Stimulated activated CD4-positive, alpha-beta T cell treated with anti-CD3 and anti-CD28 coated beads, Interleukin-1b, Interleukin-23, amount 100 ng/mL, for 24 hours (primary cell): ENCODE data around the gene REV1.

Experiments
- DNase-seq, 4 experiments: peaks; one replicate each; pipeline ENCODE4 v3.0.0-alpha.2; 2020; ENCODE audit warnings: low read depth in 4 of 4, low spot score in 1 of 4

The REV1 gene

DNA sequence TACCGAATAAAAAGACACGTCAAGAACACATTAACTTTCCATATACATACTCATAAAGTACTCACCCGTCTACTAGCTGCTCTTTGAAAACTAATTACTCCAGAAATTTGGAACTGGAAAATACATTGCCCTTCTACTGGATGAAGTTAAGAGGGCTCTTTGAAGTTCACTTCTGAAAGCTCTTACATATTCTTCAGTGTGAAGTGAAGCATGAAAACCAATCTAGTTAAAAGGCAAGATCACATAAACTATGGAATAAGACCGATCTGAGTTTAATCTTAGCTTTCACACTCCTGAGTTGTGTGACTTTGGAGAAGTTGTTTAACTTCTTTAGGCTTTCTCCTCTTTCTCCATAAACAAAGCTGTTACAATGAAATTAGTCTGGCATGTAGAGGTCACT, 38.5 kb downstream of the REV1 start:
- no peak for DNase-seq

DNA sequence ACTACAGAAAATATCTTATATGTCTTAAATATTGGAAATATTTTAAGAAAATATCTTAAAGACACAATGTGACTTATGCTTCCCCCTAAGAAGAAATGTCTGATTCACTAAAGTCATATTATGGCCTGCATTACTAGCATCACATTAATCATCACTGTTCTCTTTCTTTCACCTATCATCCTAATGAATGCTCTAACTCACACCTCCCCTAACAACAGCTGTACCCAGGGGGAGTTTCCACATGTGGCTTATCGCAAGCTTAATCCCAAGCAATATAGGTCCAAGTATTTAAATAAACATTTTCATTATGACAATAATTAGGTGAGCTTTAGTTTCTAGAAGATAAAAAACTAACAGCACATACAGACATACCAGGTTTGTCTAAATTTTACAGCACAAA, 39.6 kb downstream of the REV1 start:
- DNase-seq, result no peak

DNA sequence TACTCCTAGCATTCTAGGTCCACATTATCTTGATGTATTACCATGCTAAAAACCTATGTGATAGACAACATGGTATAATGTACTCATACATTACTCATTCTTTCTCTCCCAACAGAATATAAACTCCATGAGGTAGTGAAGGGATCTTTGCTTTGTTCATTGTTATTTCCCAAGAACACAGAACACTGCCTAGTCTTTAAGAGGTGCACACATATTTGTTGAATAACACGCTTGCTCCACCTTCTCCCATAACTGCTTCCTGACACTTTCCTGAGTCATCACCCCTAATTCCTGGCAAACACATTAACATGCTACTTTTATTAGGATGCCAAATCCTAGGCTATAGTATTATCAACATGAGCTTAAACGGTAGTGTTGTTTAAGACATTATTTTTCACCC, 41.3 kb downstream of the REV1 start:
- DNase-seq, result no peak

DNA sequence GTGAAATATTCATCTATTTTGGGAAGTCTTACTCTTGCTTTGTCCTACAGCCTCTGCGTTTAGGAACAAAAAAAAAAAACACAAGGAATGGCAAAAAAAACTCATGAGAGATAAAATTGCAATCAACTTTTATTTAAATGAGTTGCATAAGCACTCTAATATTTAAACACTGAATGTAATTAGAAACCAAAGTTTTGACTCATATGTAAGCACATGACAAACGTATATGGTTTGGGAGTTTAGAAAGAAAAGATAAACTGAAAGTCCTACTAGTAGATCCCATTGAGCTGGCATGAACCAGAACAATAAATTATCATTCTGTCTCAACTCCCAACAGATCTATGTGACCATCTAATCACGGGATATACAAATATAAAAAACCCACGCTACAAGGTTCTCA, 44.8 kb downstream of the REV1 start:
- DNase-seq, result no peak

DNA sequence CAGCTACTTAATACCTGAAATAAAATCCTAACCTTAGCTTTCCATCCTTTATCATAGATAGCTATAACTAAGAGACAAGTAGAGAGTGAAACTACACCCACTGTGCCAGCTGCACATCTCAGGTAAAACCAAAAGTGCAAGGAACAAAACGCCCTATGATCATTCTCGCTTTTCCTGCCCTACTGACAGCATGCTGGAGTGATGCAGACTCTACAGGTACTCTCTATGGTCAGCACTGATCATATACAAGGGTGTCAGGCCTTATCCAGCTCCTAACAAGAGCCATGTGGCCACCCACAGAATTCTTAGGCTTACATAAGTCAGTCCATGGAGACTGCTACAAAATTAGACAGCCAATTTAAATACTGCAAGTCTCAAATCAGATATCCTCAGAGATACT, 45.6 kb downstream of the REV1 start:
- no peak for DNase-seq

DNA sequence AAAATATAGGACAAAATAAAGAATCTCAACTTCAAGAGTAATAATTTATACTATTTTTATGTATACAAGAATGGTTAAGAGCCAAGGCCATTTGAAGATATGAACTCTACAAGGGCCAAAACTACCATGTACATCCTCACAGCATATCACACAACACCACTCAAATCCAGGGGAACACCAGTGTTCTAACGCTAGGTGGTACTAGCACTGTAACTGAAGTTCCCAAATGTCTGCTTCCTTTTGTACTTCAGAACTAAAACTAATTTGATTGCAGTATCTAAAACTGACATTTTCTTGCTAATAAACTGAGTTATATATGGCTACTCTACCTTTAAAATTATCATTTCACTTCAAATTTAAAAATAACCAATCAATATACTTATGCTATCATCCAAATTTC, 47.0 kb downstream of the REV1 start:
- DNase-seq, result no peak

DNA sequence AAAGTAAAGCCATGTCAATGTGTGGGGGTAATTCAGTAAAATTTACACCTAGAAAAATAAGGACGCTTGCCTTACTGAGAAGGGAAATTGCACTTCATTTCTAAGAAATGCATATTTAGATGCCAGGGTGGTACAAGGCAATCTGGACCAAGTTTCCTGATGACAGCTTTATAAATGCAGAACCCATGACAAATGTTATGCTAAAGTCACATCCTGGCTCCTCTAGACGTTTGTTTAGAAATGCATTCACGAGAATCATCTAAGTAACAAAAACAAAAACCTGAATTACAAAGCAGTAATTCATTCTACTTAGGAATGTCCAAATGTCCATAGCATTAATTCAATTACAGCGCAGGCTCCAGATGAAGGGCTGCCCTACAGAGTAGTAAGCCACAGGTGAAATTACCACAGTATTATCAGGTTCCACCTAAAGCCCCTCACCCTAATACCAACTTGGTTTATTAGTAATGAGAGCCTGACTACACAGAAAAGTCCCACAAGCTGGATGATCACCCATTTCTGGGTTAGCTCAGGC, 49.8 kb downstream of the REV1 start:
- no peak for DNase-seq

DNA sequence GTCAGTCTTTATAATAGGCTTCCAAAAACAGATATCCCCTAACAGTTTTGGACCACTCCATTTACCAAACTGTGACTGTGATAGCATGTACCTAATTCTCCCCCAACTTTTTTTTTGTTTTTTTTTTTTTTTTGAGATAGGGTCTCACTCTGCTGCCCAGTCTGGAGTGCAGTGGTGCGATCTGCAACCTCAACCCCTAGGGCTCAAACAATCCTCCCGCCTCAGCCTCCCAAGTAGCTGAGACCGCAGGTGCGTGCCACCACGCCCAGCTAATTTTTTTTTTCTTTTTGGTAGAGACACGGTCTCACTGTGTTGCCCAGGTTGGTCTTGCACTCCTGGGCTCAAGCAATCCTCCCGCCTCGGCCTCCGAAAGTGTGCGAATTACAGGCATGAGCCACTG, 52.9 kb downstream of the REV1 start:
- no peak for DNase-seq

DNA sequence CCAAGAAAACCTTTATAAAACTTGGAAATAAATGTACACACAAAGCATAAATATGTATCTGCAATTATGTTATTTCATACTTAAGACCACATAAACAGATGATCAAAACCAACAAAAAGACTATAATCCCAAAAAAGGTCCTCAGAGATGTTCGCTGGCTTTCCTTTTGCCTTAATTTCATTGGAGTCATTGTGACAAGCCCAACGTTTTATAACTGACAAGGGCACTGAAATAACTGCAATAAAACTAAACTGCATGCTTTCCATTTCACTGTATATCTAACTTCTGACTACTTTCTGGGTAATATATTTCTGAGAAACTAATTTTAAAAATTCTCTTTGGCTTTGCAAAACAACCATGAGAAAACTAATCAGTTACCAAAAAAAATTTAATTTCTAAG, 56.5 kb downstream of the REV1 start:
- DNase-seq, result no peak

DNA sequence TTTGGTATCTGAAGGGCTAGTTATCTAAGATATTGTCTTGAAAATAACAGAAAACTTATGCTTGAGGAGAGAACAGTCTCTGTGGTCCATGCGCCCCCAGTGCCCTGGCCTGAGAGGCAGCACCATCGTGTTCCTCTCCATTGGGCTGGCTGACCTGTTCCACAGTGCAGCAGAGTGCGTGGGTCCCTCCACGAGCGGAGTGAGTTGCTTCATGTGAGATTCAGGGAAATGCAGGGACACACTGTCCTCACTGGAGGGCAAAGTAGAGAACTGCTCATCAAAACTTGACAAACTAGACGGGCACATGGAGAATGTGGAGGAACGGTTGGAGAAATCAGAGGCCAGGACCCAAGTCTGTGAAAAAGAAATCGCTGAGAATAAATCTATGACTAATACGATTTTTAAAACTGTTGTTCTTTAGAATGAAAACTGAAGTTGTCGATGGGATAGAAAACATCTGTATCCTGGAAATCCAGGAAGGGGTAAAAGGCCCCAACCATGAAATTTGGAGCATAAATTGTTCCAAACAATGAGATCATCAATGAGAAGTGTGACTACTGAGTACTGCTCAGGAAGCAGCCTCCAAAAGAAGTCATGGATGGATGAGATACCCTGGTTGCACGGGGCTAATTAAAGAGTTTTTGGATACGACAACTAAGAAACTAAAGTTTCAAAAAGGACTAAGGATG, 58.1 kb downstream of the REV1 start:
- DNase-seq, result no peak

DNA sequence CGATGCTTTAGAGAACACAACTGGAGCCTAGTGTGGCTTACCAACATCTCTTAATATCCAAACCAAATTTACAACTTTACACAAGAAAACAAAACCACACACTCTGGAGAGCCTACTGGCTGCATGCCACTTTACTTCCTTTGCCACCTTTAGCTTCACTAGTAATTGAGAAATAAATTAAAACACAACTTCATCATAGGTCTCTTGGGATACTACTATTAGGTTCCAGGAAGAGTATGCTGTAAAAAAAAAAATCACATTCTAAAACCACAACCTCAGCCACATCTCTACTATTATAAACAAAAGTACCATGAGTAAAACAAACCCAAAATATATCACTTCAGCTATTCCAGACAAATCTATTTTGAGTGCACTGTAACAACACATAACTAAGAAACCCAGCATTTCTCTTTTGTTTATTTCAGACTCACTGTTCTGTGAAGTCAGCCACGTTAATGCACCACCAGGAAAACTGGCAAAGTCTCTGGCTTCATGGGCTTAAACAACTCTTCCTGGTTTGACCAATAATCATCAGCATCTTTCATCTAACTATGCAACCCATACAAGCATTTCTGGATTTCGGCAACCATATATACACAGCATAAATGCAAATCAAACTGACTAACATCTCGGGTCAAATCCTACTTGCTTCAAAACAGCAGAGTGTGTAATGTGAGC, 59.1 kb downstream of the REV1 start:
- DNase-seq, result no peak

DNA sequence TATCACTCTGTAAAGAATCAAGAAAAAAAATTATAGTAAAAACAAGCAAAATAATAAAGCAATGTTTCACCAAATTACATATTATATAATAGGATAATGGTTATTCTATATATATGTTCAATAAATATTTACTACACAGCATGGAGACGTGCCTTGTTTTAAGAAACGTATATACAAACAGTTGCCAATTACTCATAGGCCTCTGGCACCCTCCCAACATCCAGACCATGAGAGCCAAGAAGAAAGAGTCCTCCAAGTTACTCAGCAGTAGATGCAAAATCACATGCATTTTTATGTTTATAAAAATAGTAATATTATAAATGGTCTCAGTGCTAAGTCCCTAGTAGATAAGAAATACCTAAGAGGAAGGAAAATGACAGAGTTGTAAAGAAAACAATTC, 64.8 kb downstream of the REV1 start:
- no peak for DNase-seq

DNA sequence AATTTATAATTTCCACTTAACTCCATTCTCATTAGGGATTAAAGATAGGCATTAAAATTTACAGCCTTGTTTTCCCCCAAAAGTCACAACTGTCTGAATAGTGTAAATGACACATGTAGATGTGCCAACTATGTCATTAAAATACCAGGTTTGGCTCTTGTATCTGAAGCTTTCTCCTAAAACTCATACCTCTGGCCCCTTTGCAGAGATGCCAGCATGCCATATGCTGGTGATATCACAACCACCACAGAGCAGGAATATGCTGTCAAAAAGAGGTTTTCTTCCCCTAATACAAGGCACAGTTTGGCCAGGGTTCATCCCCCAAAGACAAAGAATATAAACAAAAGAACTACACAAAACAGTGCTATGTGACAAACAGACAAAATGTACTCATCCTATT, 65.4 kb downstream of the REV1 start:
- no peak for DNase-seq

DNA sequence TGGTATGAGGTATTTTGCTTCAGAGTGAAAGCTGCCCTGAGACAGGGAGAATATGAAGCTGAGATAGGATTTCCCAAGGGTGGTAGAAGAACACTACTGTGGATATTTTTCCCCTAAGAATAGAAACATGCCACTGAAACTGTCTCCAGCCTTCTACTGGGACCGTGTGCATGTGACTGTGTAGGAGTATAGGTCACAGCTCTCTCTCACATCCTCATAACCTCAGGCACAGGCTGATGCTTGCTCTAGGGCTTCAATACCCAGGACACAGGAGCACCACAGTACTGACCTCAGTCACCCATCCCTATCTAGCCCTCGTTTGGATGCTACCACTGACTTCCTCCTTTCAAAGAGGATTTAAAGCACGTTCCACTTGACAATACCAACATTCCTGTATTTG, 67.2 kb downstream of the REV1 start:
- DNase-seq, result no peak

DNA sequence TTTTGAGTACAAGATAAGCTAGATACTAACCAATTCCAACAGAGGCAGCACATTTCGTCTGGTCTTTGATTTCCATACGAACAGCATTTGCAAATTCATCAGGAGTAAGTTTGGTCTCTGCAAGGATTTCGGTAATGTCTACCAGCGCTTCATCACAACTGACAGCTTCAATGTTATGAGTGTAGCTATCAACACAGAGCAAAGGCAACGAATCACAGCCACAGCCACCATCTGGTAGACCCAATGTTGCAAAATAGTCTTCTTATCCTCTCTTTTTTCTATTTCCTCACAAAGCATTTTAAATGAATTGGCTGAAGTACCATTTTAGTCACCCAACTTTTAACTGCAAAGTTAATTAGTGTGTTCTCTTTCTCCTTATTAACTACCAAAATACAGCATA, 68.3 kb downstream of the REV1 start:
- no peak for DNase-seq

DNA sequence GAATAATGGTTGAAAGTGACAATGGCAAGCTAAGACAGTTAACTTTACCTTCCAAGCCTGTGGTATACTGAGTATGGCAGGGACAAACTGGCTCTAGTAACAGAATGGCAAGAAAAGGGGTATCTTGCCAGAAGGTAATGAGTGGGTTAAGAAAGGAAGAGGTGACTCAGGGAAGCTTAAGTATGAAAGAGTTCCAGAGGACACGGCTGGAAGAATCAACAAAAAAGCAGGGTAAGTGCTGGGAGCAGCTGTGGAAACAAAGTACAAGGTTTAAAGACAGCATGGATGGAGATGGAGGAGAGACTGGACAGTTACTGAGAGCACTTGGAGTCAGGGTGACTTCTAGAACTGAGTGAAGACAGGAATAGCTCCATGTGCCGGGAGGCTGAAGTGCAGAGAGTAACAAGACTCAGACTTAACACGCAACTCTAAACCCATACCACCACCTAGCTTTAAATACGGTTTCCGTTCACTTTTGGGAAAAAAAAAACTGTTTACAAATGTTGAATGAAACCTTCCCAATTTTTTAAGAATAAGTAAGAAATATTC, 69.0 kb downstream of the REV1 start:
- DNase-seq, result no peak

DNA sequence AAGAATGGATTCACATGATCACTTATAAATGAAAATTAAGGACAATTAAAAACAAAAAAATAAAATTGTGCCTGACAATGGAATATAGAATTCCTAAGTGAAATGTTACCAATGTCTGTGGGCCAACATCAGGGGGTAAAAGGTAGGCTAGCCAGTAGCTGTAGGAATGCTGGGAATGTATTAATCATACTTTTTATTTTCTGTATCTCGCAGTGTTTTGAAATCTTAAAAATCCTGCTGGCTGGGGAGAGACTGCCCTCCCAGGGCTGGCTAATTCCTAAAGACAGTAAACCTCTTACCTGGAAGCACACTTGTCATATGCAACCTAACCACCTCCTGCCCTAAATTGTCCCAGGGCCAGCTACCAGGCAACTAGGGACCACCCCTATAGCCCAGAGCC, 69.8 kb downstream of the REV1 start:
- DNase-seq, result no peak

DNA sequence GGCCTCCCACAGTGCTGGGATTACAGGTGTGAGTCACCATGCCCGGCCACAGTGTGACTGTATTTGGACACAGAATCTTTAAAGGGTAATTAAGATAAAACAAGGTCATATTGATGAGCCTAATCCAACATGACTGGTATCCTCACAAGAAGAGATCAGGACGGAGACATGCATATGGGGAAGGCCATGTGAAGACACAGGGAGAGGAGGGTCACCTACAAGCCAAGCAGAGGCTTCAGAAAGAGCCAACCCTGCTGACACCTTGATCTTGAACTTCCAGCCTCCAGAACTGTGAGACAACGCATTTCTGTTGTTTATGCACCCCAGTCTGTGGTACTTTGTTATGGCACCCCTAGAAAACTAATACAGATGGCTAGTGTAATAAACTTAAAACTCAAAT, 72.4 kb downstream of the REV1 start:
- DNase-seq, result no peak

DNA sequence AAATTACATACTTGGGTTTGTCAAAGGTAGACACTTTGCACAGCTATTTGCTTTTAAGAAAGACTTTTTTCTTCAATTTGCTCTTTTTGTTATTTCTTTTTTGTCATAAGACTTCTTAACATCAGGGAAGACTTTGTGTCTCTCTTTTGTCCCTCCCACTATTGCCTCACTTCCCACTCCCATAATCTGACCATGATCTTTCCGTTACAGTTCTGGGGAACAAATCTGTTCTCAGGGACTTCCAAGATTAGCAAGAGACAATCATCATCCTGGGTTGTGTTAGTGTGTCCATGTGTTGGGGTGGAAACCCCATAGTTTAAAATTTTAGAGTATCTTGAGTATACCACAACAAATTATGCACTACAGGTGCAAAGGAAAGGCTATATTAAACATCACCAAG, 75.3 kb downstream of the REV1 start:
- DNase-seq, result no peak

DNA sequence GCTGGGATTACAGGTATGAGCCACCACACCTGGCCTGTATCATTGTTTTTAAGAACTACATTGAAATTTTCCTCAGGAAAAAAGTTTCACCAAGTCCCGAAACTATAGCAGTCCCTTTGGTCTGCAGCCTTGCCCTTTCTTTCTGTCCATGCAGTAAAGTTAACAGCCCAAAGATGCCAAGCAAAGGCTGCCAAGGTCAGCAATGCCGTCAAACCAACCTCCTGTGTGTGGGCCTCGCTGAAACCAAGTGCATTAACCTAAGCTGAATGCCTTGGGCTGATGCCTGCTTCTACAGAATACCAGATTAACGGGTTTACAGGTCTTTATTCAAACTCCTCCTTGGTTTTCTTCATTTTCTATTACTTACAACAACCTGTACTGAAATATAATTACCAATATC, 79.5 kb downstream of the REV1 start:
- DNase-seq, result no peak

DNA sequence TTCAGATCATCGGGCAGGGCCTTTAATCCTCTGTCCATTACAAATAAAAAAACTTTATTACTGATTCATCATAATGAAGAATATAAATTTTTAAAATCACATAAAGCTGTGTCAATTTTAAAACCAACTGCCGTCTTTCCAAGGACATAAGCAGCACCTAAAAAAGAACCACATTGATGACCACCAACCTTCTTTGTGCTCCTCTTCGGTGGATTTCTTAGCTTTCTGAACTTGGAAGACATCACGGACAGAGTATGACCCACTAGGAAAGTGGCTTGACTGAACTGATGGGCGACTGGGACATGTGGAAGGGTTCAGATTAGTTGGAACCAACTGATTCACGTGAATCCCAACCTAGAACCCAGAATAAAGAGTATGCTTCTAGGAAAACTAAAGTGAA, 83.7 kb downstream of the REV1 start:
- DNase-seq, result no peak

DNA sequence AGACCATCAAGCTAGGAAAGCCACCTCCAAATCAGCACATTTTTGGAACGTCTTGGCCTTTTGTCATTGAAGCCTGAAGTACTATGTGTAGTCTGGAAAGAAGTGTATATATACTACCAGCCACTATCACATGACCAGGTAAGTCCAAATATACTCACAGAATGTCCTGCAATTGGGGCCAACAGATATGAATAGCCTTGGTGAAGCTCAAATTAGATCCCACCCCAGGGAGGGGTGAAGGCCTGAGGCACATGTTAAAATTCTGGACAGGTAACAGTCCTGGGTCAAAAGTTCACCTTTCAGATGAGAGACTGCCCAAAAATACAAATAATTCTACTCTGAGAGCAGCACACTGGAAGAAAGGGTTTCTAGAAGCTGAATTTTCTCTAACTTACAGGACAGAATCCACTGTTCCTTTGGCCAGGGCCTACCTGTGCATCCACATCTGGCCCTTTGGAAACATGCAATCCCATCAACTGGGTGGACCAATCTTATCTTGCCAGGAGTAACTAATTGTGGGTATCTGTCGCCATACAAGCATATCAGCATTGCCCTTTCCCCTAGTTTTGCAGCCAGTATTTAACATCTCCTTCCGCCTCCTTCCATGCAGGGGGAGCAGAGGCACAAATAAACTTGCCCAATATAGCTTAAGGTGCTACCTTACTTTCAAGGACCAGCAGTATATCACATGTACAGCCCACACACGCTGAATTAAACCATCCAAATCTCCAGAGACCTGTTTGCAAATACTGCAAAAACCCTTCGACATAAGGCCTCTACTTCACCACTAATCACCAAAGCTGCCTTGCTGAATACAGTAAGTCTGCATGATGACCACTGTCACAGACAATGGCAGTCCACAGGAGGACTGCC, 84.8 kb downstream of the REV1 start:
- no peak for DNase-seq
